Smooth muscle cell (in vitro differentiated cells): ENCODE results near the gene FILIP1. TPM values are rescaled to one million over a fixed set of nuclear protein-coding genes. Genes with fewer than 3 reads are reported as not detected.

Source experiments
- DNase-seq: peaks from one replicate; lab custom pipeline; 2025; ENCODE audit not compliant: unreplicated experiment; lab: John Stamatoyannopoulos, UW
- H2AFZ ChIP-seq: fragments of 200-600 bp; sonication (generic); 2 replicates; pipeline ENCODE4 v1.6.0; 2016; ENCODE audit warnings: antibody characterized with exemption, low read depth, mild to moderate bottlenecking
- H3F3A ChIP-seq: fragments of 200-600 bp; sonication (generic); 2 replicates; pipeline ENCODE4 v1.6.0; 2017; ENCODE audit warnings: antibody characterized with exemption, low read depth
- H3K27ac ChIP-seq: fragments of 200-600 bp; sonication (generic); 2 replicates; pipeline ENCODE4 v1.5.1; 2016; ENCODE audit warnings: low read depth, mild to moderate bottlenecking
- H3K27me3 ChIP-seq: fragments of 200-600 bp; sonication (generic); 2 replicates; pipeline ENCODE4 v1.6.1; 2016; ENCODE audit warnings: low read depth, mild to moderate bottlenecking
- H3K36me3 ChIP-seq: fragments of 200-600 bp; sonication (generic); 2 replicates; pipeline ENCODE4 v1.5.1; 2016; ENCODE audit warnings: low read depth
- H3K4me1 ChIP-seq: fragments of 200-600 bp; sonication (generic); 2 replicates; pipeline ENCODE4 v1.5.1; 2016; ENCODE audit warnings: low read depth
- H3K4me2 ChIP-seq: fragments of 200-600 bp; sonication (generic); 2 replicates; pipeline ENCODE4 v1.6.0; 2016; ENCODE audit warnings: mild to moderate bottlenecking
- H3K4me3 ChIP-seq: fragments of 200-600 bp; sonication (generic); 2 replicates; pipeline ENCODE4 v1.5.1; 2016; ENCODE audit warnings: mild to moderate bottlenecking
- H3K79me2 ChIP-seq: fragments of 200-600 bp; sonication (generic); 2 replicates; pipeline ENCODE4 v1.6.0; 2016; ENCODE audit warnings: low read depth, mild to moderate bottlenecking
- H3K9ac ChIP-seq: fragments of 200-600 bp; sonication (generic); 2 replicates; pipeline ENCODE4 v1.6.0; 2016; ENCODE audit warnings: low read depth
- H3K9me3 ChIP-seq: fragments of 200-600 bp; sonication (generic); replicated peaks from 2 replicates; pipeline ENCODE4 v1.5.1; 2016; ENCODE audit warnings: low read depth
- H4K20me1 ChIP-seq: fragments of 200-600 bp; sonication (generic); 2 replicates; pipeline ENCODE4 v1.6.0; 2016; ENCODE audit warnings: low read depth
- CTCF ChIP-seq: fragments of 200-600 bp; sonication (generic); IDR thresholded peaks from 2 replicates; pipeline ENCODE4 v1.5.1; 2017; ENCODE audit warnings: borderline replicate concordance, mild to moderate bottlenecking, antibody characterized with exemption; ENCODE audit not compliant: insufficient read depth, poor library complexity, severe bottlenecking
- WGBS: methylation state at CpG from one replicate; pipeline ENCODE4 v1.1.7; 2016; ENCODE audit warnings: low lambda C conversion rate; 5-methylcytosine and 5-hydroxymethylcytosine counted together
- polyA plus RNA-seq: library from polyadenylated mRNA; unstranded; fragments of >200 nt; fragmentation: Nextera tagmentation; extraction: Ambion mirVana; gene quantifications from 2 replicates; pipeline ENCODE4 v1.2.1, GENCODE V29; 2016
- total RNA-seq: library from RNA; depleted of rRNA; stranded (reverse); fragments of >200 nt; gene quantifications from 2 replicates; pipeline ENCODE4 v1.2.3, GENCODE V29; 2014

Gene FILIP1
- total and polyA plus RNA-seq, 2 experiments from 2014 or later: 3.0 to 3.5 TPM

- Histone ChIP-seq H3K27me3 (no peaks in the 10 kb centered on the region), H3K9me3 (no peaks in the 10 kb centered on the region), H3K4me1 (peaks cover 35% of the 10 kb centered on the region), H3K4me3 (no peak overlapping the region), H3K79me2 (peaks cover 4% of the 10 kb centered on the region), H4K20me1 (no peaks in the 10 kb centered on the region), H3K9ac (no peak overlapping the region), H3K36me3 (no peaks in the 10 kb centered on the region), H3K27ac (no peak overlapping the region), H2AFZ (no peak overlapping the region), H3K4me2 (no peak overlapping the region), H3F3A (no peaks in the 10 kb centered on the region)
- TF ChIP-seq CTCF: no peak
- DNase-seq: no peak
- 53% methylated on average over 2 of the region's 2 CpGs for WGBS
These were observed 111.5 kb downstream of the FILIP1 start for GRCh38 chr6:75381877-75382633.

GRCh38 chr6:75379536-75379935, 114.1 kb downstream of the FILIP1 start:
- H3K4me3 ChIP-seq: no peak overlapping the region
- no peak overlapping the region for H3K27ac ChIP-seq
- no peaks in the 10 kb centered on the region for H3F3A ChIP-seq
- no peak overlapping the region for H2AFZ ChIP-seq
- DNase-seq: no peak
- H3K27me3 ChIP-seq: no peaks in the 10 kb centered on the region
- H3K4me2 ChIP-seq: no peak overlapping the region
- WGBS: 79% methylated on average over 4 of the region's 4 CpGs
- no peaks in the 10 kb centered on the region for H3K9me3 ChIP-seq
- no peak for TF ChIP-seq CTCF
- no peak overlapping the region for H3K9ac ChIP-seq
- H3K36me3 ChIP-seq: no peaks in the 10 kb centered on the region
- H3K4me1 ChIP-seq: peaks cover 45% of the 10 kb centered on the region
- H3K79me2 ChIP-seq: peaks cover 4% of the 10 kb centered on the region
- no peaks in the 10 kb centered on the region for H4K20me1 ChIP-seq

GRCh38 chr6:75378101-75378500, 115.5 kb downstream of the FILIP1 start:
- no peaks in the 10 kb centered on the region for H3K9me3 ChIP-seq
- H2AFZ ChIP-seq: no peak overlapping the region
- H4K20me1 ChIP-seq: no peaks in the 10 kb centered on the region
- no peak for DNase-seq
- no peak overlapping the region for H3K9ac ChIP-seq
- H3K79me2 ChIP-seq: peaks cover 4% of the 10 kb centered on the region
- peaks cover 40% of the 10 kb centered on the region for H3K4me1 ChIP-seq
- H3F3A ChIP-seq: no peaks in the 10 kb centered on the region
- no peak overlapping the region for H3K27ac ChIP-seq
- H3K4me3 ChIP-seq: no peak overlapping the region
- no peak for TF ChIP-seq CTCF
- WGBS: 38% methylated on average over 2 of the region's 2 CpGs
- H3K4me2 ChIP-seq: no peak overlapping the region
- H3K27me3 ChIP-seq: no peaks in the 10 kb centered on the region
- H3K36me3 ChIP-seq: no peaks in the 10 kb centered on the region

GRCh38 chr6:75377386-75377785, 116.2 kb downstream of the FILIP1 start:
- Histone ChIP-seq H3K4me1 (peaks cover 33% of the 10 kb centered on the region), H3K79me2 (peaks cover 4% of the 10 kb centered on the region), H3K4me2 (no peak overlapping the region), H3F3A (no peaks in the 10 kb centered on the region), H3K4me3 (no peak overlapping the region), H3K9me3 (no peaks in the 10 kb centered on the region), H3K27ac (no peak overlapping the region), H3K27me3 (no peaks in the 10 kb centered on the region), H2AFZ (no peak overlapping the region), H3K9ac (no peak overlapping the region), H4K20me1 (no peaks in the 10 kb centered on the region), H3K36me3 (no peaks in the 10 kb centered on the region)
- TF ChIP-seq CTCF: no peak
- 74% methylated on average over 3 of the region's 3 CpGs for WGBS
- no peak for DNase-seq
